ENCODE data around the gene ABCB8. TPM values are rescaled to one million over a fixed set of nuclear protein-coding genes. Genes with fewer than 3 reads are reported as not detected.

ABCB8 gene
- total and polyA plus RNA-seq, 9 of the 15 experiments (the other 6 are each of a cell fraction or from before 2014, with no cell fraction given), result 7.6 to 106 (median 36.3) TPM

- TF ChIP-seq ARID4B (CRISPR knock-in tag; IDR thresholded peaks at IDR 0.05) (peak; percentile 62; the same call in 1 of the 2 replicates), ZNF436 (CRISPR knock-in tag; IDR thresholded peaks at IDR 0.05) (no peak), NR2C1 (IDR thresholded peaks at IDR 0.05) (no peak), NR2C1 (tag; IDR thresholded peaks at IDR 0.05) (0 out of 2 replicates have a peak, but pooled peaks have one; percentile 5), PTRF (tag; IDR thresholded peaks at IDR 0.05) (no peak), HNRNPK (IDR thresholded peaks at IDR 0.05; ENCODE audit: low read depth, low read length, poor library complexity, severe bottlenecking) (no peak), ZFP1 (CRISPR knock-in tag; IDR thresholded peaks at IDR 0.05) (no peak), SUPT5H (IDR thresholded peaks at IDR 0.05) (no peak), HMBOX1 (IDR thresholded peaks at IDR 0.05) (no peak), HBP1 (CRISPR knock-in tag; IDR thresholded peaks at IDR 0.05) (no peak), PATZ1 (CRISPR knock-in tag; IDR thresholded peaks at IDR 0.05; ENCODE audit: borderline replicate concordance) (no peak), ETV6 (IDR thresholded peaks at IDR 0.05; ENCODE audit: borderline replicate concordance in 1 of 2, low read depth in 2 of 2, low read length in 1 of 2) (no peak), ETV6 (CRISPR knock-in tag; IDR thresholded peaks at IDR 0.05; ENCODE audit: borderline replicate concordance) (no peak), E2F6 (IDR thresholded peaks at IDR 0.05; ENCODE audit: borderline replicate concordance in 1 of 2, extremely low read depth in 1 of 2, insufficient read depth in 1 of 2, insufficient read length in 1 of 2, low read depth in 1 of 2, low read length in 1 of 2, poor library complexity in 1 of 2, severe bottlenecking in 1 of 2) (no peak), MCM7 (IDR thresholded peaks at IDR 0.05) (no peak), JUN (IDR thresholded peaks at IDR 0.05; ENCODE audit: borderline replicate concordance, low read depth, low read length) (no peak), JUN (CRISPR knock-in tag; IDR thresholded peaks at IDR 0.05; ENCODE audit: borderline replicate concordance) (no peak; the same call in 1 of the 2 replicates)
Measured at GRCh38 chr7:151011097-151011409, 17.2 kb upstream of the ABCB8 start (continued).

Measured in K562 (cell line).